Hematopoietic multipotent progenitor cell (in vitro differentiated cells): Measurements from ENCODE around the gene SLC35F3. TPM values are rescaled to one million over a fixed set of nuclear protein-coding genes. Genes with fewer than 3 reads are reported as not detected.

Experiments
- small RNA-seq: library from RNA; depleted of rRNA; stranded (forward); fragments of <200 nt; gene quantifications from one replicate; pipeline ENCODE3, GENCODE V24; 2012
- total RNA-seq: library from RNA; depleted of rRNA; stranded (reverse); fragments of >200 nt; gene quantifications from one replicate; pipeline ENCODE4 v1.2.3, GENCODE V29; 2012

The SLC35F3 gene
- total RNA-seq, 1 donor, result under 0.01 TPM

Small RNA genes within 50 kb of the gene (small RNA-seq; reads per million reads assigned to genes)
- not detected for gene MIR4671
